NCI-H2196 (cell line): ENCODE measurements around the gene FAM151A.

Source experiments
- DNase-seq: peaks from one replicate; lab custom pipeline; 2025; ENCODE audit not compliant: unreplicated experiment; lab: John Stamatoyannopoulos, UW

Gene FAM151A

DNA sequence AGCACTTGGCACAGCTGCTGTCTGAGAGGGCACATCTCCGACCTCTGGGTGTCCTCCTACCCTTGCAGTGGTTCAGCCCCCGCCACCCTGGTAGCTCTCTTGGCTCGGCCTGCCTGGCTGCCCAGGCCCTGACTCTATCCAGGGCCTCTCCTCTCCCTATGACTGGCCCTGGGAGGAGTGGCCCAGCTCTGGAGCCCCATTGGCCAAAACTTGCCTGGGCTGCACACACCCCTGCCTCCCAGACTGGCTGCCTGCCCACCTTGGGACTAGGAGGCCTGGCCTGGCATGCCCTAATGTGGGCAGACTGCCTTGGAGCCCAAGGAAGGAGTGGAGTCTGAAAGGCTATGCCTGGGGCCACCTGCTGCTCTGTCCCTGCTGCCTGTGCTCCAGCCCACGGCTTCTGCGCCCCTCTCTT lies 41.7 kb downstream of the FAM151A start:
- DNase-seq: peak; percentile 98

- DNase-seq: no peak
These were observed 42.3 kb downstream of the FAM151A start for GRCh38 chr1:54580856-54581550.

DNA sequence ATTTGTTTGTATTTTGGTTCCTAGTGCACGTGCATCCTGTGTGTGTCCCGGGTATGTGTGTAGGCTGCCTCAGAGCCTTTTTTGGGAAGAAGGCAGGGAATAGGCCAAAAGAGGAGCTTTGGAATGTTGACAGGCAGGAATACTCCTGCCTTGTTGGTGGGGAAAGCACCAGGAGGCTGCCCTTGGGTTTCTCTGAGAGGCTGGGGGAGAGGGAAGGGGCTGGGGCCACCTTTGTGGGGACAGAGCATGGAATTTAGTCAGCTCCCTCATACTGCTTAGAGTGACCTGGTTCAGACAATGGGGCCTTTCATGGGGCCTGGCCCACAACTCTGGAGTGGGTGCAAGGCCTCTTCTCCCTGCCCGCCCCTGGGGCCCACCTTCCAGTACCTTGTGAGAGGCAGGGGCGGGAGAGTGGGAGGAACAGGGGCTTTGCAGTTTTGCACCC lies 44.0 kb downstream of the FAM151A start:
- no peak for DNase-seq

DNA sequence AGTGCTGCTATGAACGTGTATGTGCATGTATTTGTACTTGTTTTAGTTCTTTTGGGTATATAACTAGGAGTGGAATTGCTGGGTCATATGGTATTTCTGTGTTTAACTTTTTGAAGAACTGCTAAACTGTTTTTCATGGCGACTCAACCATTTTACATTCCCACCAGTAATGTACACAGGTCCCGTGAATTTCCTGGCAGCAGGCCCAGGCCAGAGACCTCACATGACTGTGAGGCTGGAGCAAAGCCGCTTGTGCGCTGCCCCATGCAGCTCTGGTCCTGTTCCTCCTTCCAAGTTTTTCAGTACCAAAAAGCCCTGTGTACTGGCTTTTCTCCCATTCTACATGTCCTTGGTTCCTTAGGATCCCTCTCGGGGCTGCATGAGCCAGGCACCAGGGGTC lies 45.7 kb downstream of the FAM151A start:
- peak; percentile 26 for DNase-seq

GRCh38 chr1:54575605-54576290 lies 47.6 kb downstream of the FAM151A start:
- no peak for DNase-seq

- no peak for DNase-seq
These were observed 48.2 kb downstream of the FAM151A start for GRCh38 chr1:54575161-54575560.

- no peak for DNase-seq
These were observed 49.1 kb downstream of the FAM151A start for GRCh38 chr1:54574158-54574778.

GRCh38 chr1:54572542-54572850 lies 50.8 kb downstream of the FAM151A start:
- no peak for DNase-seq

DNA sequence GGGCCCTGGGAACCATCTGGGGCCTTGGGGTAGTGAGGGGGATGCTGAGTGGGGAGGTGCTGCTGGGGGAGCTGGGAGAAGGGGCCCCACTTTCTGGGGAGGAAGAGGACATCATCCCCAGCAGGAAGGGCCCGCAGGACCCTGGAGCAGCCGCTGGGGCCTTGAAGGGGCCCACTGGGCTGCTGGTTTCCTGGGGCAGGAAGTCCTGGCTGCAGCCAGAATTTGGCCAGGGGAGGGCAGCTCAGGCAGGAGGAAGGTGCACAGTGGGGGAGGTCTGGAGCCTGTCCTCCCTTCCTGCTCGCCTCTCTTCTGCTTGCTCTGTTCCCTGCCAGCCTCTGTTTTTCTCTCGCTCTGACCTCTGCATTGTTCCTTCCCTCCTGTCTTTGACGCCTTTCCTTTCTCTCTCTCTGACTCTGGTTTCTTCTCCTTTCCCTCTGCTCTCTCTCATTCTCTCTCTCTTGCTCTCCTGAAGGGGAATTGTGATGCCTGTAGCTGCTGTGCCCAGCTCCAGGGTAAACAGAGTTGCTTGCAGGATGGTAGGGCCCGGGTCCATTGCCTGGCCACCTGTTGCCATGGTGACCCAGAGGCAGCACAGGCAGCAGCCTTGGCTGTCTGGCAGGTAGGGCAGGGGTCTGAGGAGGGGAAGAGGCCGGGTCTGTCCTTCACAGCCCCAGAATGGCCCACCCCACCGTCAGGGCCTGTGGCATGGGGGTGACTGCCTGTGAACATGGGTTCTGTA lies 51.4 kb downstream of the FAM151A start:
- DNase-seq: no peak

GRCh38 chr1:54571326-54571725 lies 52.0 kb downstream of the FAM151A start:
- no peak for DNase-seq

GRCh38 chr1:54570161-54570560 lies 53.2 kb downstream of the FAM151A start:
- no peak for DNase-seq

DNA sequence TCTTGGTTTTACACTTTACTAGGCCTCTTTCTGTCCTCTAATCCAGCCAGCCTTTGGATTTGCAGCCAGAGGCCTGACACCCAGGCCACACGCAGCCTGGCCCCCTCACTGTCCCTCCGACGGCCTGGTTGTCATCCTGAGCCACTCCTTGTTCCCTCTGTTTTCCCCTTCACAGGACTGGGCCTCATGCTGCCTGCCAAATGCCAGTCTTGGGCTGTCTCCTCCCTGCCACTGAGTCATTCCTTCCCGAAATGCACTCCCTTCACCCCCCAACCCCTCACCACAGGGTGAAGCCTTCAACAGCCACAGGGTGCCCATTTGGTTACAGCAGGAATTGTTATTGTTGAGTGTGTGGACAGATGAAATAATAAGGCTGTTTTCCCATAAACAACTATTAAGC lies 54.0 kb downstream of the FAM151A start:
- DNase-seq: no peak

DNA sequence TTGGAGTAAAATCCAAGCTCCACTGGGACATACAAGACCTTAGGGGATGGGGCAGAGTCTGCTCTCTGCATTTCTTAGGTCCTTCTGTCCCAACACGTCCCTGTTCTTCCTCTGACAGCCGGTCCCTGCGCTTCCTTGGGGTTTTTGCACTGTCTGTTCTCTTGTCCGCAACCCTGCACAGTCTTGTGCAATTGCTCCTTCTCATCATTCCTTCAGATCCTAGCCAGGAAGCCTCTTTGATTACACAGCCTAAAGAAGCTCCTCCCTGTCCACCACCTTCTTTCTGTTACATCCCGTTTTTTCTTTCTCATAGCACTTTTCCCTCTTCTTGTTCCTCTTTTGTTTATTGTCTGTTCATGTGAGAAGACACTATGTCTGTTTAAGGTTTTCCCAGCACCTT lies 55.4 kb downstream of the FAM151A start:
- DNase-seq: no peak

DNA sequence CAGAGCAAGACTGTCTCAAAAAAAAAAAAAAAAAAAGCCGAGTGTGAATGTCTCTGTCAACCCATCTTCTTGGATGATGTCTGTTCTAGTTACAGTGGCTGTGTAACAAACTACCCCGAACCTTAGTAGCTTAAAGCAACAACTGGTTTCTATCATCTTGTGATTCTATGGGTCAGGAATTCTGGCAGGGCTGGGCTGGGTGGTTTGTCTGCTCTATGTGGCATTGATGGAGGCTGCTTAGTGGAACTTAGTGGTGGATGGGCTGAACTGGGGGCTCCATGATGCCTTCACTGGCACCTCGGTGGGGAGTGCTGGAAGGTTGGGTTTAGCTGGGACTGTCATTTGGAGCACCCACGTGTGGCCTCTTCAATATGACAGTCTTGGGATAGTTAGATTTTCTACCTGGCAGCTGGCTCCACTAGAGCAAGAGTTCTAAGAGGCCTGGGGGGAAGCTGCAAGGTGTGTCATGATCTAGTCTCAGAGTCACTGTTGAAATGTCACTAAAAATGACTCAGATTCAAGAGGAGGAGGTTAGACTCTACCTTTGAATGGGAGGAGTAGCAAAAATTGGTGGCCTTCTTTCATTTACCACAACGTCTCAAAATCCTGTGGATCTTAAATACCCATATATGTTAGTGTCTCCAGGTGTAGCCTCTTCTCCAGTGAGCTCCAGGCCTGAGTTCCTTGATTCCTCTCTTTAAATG lies 56.7 kb downstream of the FAM151A start:
- no peak for DNase-seq

DNA sequence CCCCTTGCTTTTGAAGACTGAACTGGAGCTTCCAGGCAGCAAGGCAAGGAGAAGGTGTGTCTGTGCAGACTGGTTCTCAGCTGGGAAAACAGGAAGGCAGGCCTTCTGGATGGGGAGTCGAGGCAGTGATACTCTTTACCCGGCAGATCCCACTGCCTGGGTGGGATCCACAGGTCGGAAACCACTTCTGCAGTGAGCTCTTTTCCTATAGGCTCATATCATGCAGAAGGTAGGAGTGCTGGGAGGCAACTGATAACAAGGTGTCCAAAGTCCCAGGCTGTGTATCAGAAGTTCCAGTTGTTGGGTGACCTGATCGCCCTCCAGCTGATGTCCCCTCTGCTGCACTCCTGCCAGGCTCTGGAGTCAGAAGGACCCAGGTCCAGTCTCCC lies 58.2 kb downstream of the FAM151A start:
- no peak for DNase-seq

- peak; percentile 89 for DNase-seq
These were observed 58.8 kb downstream of the FAM151A start for GRCh38 chr1:54564312-54565112.

DNA sequence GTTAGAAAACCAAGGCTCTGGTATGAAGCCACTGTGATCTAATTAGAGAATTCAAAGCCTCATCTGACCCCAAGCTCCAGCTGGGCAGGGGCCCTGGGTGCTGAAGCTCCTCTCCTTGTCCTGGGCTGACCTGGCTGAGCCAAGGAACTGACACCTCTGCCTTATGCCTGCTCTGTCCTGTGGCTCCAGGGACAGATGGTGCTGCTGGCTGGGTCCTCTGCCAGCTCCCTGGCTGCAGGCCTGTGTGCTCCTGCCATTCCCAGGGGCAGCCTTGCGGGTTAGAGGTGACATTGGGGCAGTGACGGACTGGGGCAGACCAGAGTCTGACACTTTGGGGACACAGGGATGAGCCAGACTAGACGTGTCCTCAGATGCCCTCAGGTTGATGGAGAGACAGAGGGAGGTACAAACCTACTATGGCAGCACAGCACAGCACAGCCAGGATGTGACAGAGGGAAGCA lies 63.5 kb downstream of the FAM151A start:
- no peak for DNase-seq
